Activated naive CD8-positive, alpha-beta T cell treated with anti-CD3 and anti-CD28 coated beads, Interleukin-2, amount 50 U/mL, for 24 hours (primary cell): Measurements from ENCODE around the gene TENM4.
"Not testable (repeated sequence)": the region's sequence is repeated elsewhere in the genome, so short reads cannot be mapped to it uniquely, and the experiment has no call there.

ENCODE experiments used
- ATAC-seq: fragments of 150-1000 bp; cut with Tn5 transposase; one replicate; pipeline ENCODE4 v1.10.0; 2021
- DNase-seq: peaks from one replicate; pipeline ENCODE4 v3.0.0; 2021
- H3K27ac Mint-ChIP-seq: one replicate; pipeline ENCODE4 v1.8.0; 2021; ENCODE audit warnings: mild to moderate bottlenecking, mixed read lengths
- H3K27me3 Mint-ChIP-seq: one replicate; pipeline ENCODE4 v1.8.0; 2021; ENCODE audit warnings: mixed read lengths
- H3K36me3 Mint-ChIP-seq: one replicate; pipeline ENCODE4 v1.8.0; 2021; ENCODE audit warnings: low read depth, mixed read lengths
- H3K4me1 Mint-ChIP-seq: one replicate; pipeline ENCODE4 v1.8.0; 2021; ENCODE audit warnings: mixed read lengths
- H3K4me3 Mint-ChIP-seq: one replicate; pipeline ENCODE4 v1.8.0; 2021; ENCODE audit warnings: mild to moderate bottlenecking, moderate library complexity, mixed read lengths
- H3K9me3 Mint-ChIP-seq: one replicate; pipeline ENCODE4 v1.8.0; 2021; ENCODE audit warnings: mixed read lengths

TENM4 gene

GRCh38 chr11:78906566-78906965 lies 534.3 kb downstream of the TENM4 start:
- no peaks in the 10 kb centered on the region for H3K4me1 Mint-ChIP-seq
- H3K9me3 Mint-ChIP-seq = no peaks in the 10 kb centered on the region
- ATAC-seq = no peak
- H3K4me3 Mint-ChIP-seq = no peak overlapping the region
- no peak overlapping the region for H3K27ac Mint-ChIP-seq
- H3K36me3 Mint-ChIP-seq = no peaks in the 10 kb centered on the region
- H3K27me3 Mint-ChIP-seq = peaks cover 4% of the 10 kb centered on the region
- DNase-seq = no peak

DNA sequence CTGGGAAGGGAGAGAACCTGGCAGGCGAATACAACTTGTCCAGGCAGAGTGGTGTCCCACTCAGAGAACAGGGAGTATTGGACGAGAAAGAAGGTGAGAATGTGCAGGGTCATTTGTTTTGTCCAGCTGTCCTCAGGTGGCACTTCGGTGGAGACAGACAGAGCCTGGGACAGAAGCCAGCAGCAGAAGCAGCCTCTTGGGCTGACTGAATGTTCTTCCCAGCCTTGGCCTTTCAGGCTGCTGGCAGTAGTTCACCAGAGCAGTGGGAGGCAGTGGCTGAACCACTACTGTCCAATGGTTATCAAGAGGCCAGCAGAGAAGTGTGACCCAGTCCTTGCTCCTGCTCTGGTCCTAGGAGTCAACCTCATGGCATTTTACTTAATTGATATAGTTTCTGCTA lies 535.1 kb downstream of the TENM4 start:
- Mint-ChIP-seq H3K27ac (no peak overlapping the region), H3K4me3 (no peak overlapping the region), H3K36me3 (no peaks in the 10 kb centered on the region), H3K9me3 (no peaks in the 10 kb centered on the region), H3K4me1 (no peaks in the 10 kb centered on the region), H3K27me3 (peaks cover 6% of the 10 kb centered on the region)
- DNase-seq = no peak
- no peak for ATAC-seq

GRCh38 chr11:78902771-78903507 lies 537.9 kb downstream of the TENM4 start:
- ATAC-seq (no peak), DNase-seq (no peak)
- H3K36me3 Mint-ChIP-seq = no peaks in the 10 kb centered on the region
- no peak overlapping the region for H3K4me3 Mint-ChIP-seq
- no peak overlapping the region for H3K27ac Mint-ChIP-seq
- H3K4me1 Mint-ChIP-seq = no peaks in the 10 kb centered on the region
- H3K9me3 Mint-ChIP-seq = no peaks in the 10 kb centered on the region
- peaks cover 12% of the 10 kb centered on the region for H3K27me3 Mint-ChIP-seq

DNA sequence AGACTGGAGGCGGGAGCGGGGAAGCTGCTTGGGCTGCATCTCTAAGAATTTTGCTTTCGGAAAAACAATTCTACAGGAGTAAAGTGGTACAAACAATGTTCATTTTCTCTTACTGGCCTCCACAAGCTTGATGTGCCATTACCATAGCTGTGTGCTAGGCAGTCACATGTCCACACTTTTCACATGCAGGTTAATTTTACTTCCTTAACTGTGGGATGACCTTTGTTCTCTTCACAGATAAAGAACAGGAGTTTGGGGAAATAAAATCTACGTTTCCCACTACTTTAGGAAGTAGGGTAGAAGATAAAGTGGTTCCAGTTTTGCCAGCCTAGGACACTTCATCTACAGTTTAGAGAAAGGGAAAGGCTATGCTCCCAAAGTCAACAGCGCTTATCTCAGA lies 539.0 kb downstream of the TENM4 start:
- Mint-ChIP-seq H3K27ac (no peak overlapping the region), H3K36me3 (no peaks in the 10 kb centered on the region), H3K27me3 (peaks cover 9% of the 10 kb centered on the region), H3K9me3 (no peaks in the 10 kb centered on the region), H3K4me3 (no peak overlapping the region), H3K4me1 (no peaks in the 10 kb centered on the region)
- DNase-seq (no peak), ATAC-seq (no peak)

GRCh38 chr11:78898266-78898775 lies 542.5 kb downstream of the TENM4 start:
- Mint-ChIP-seq H3K4me1 (no peaks in the 10 kb centered on the region), H3K4me3 (no peak overlapping the region), H3K27ac (no peak overlapping the region), H3K36me3 (no peaks in the 10 kb centered on the region), H3K27me3 (peaks cover 9% of the 10 kb centered on the region), H3K9me3 (no peaks in the 10 kb centered on the region)
- DNase-seq (no peak), ATAC-seq (no peak)

- ATAC-seq (no peak), DNase-seq (no peak)
- Mint-ChIP-seq H3K4me1 (no peaks in the 10 kb centered on the region), H3K27me3 (no peaks in the 10 kb centered on the region), H3K27ac (no peak overlapping the region), H3K4me3 (no peak overlapping the region), H3K36me3 (no peaks in the 10 kb centered on the region), H3K9me3 (no peaks in the 10 kb centered on the region)
These were observed 546.8 kb downstream of the TENM4 start for GRCh38 chr11:78893996-78894395.

GRCh38 chr11:78889698-78890097 lies 551.1 kb downstream of the TENM4 start:
- no peak for ATAC-seq
- Mint-ChIP-seq H3K4me1 (no peaks in the 10 kb centered on the region), H3K27me3 (peaks cover 2% of the 10 kb centered on the region), H3K36me3 (no peaks in the 10 kb centered on the region), H3K27ac (no peak overlapping the region), H3K9me3 (no peaks in the 10 kb centered on the region), H3K4me3 (no peak overlapping the region)
- DNase-seq = no peak

DNA sequence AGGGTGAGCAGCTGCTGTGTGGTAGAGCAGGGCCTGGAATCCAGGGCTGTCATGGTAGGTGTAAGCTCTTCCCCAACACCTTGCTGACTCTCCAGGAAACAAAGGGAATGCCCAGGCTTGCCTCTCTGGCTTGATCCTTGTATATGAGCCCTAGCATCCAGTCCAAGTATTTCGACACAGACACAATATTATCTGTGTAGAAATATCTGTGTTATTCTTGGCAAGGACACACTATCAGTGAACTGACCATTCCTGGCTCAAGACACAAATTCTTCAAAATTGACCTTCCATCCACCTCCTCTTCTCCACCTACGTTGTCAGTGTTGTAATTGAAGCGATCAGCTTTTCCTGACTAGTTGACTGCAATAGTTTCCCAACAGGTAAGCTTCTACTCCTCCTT lies 554.2 kb downstream of the TENM4 start:
- DNase-seq (no peak), ATAC-seq (no peak)

DNA sequence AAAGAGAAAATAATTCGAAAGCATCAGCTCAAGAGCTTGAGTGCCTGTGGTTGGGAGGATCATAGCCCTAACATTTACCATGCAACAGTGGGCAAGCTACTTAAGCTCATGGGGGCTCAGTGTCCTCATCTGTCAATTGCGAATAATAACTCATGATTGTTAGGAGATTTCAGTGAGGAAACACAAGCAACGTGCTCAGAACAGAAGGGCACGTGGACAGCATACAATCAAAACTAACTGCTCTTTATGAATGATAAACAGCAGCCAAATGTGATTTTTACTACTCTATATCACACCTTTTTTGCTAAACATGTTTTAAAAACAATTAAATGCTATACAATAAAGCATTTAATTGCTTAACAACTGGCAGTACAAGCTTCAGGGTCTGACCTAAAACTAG lies 556.1 kb downstream of the TENM4 start:
- ATAC-seq (no peak), DNase-seq (no peak)
- Mint-ChIP-seq H3K27me3 (peaks cover 2% of the 10 kb centered on the region), H3K36me3 (no peaks in the 10 kb centered on the region), H3K4me1 (no peaks in the 10 kb centered on the region), H3K4me3 (no peak overlapping the region), H3K9me3 (no peaks in the 10 kb centered on the region), H3K27ac (no peak overlapping the region)

More for the DNA sequence above, 554.2 kb downstream of the TENM4 start:
- Mint-ChIP-seq H3K4me1 (no peaks in the 10 kb centered on the region), H3K9me3 (no peaks in the 10 kb centered on the region), H3K4me3 (no peak overlapping the region), H3K27ac (no peak overlapping the region), H3K27me3 (peaks cover 2% of the 10 kb centered on the region), H3K36me3 (no peaks in the 10 kb centered on the region)

DNA sequence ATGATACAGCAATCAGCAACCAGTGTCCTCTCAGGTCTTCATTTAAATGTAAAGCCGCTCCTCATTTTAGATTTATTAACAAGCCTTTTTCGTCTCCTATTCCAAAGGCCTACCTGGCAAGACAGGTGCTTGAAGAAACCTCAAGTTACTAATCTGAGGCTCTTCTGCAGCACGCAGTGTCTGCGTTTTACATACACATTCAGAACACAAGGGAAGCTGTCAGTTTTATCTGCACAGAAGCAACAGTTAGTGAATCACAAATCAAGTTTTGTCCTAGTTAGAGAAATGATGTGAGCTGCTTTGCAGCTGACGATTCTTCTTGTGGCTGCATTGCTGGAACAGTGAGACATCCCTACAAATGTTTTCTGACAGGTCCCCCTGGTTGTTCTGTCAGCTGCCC lies 557.3 kb downstream of the TENM4 start:
- peaks cover 2% of the 10 kb centered on the region for H3K27me3 Mint-ChIP-seq
- ATAC-seq (no peak), DNase-seq (no peak)
- no peak overlapping the region for H3K4me3 Mint-ChIP-seq
- H3K9me3 Mint-ChIP-seq = no peaks in the 10 kb centered on the region
- H3K36me3 Mint-ChIP-seq = no peaks in the 10 kb centered on the region
- no peak overlapping the region for H3K27ac Mint-ChIP-seq
- H3K4me1 Mint-ChIP-seq = no peaks in the 10 kb centered on the region

DNA sequence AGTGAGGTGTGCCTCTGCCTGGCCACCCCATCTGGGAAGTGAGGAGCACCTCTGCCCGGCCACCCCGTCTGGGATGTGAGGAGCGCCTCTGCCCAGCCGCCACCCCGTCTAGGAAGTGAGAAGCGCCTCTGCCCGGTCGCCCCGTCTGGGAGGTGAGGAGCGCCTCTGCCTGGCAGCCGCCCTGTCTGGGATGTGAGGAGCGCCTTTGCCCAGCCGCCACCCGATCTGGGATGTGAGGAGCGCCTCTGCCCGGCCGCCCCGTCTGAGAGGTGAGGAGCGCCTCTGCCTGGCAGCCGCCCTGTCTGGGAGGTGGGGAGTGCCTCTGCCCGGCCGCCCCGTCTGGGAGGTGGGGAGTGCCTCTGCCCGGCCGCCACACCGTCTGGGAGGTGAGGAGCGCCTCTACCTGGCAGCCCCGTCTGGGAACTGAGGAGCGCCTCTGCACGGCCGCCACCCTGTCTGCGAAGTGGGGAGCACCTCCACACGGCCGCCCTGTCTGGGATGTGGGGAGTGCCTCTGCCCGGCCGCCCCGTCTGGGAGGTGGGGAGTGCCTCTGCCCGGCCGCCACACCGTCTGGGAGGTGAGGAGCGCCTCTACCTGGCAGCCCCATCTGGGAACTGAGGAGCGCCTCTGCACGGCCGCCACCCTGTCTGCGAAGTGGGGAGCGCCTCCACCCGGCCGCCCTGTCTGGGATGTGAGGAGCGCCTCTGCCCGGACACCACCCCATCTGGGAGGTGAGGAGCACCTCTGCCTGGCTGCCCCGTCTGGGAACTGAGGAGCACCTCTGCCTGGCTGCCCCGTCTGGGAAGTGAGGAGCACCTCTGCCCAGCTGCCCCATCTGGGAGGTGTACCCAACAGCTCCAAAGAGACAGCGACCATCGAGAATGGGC lies 561.5 kb downstream of the TENM4 start:
- not testable (repeated sequence) for H3K4me1 Mint-ChIP-seq, ATAC-seq, H3K27ac Mint-ChIP-seq, H3K9me3 Mint-ChIP-seq, H3K27me3 Mint-ChIP-seq, DNase-seq, H3K36me3 Mint-ChIP-seq, H3K4me3 Mint-ChIP-seq

DNA sequence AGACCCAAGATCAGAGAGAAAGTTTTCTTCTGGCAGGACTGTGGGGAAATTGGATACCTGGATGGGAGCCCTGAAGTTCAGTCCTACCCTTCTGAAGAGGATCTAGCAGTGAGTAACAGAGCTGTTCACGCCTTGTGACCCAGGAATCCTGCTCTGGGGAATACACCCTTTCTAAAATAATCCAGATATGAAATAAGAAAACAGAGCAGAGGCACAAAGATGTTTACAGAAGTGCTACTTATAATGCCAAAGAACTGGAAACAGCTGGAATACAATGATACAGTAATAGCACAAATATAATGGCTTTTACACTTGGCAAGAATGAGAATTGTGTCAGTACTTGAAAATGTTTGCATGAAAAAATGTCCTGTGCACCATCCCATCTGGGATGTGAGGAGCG lies 562.2 kb downstream of the TENM4 start:
- peaks cover 8% of the 10 kb centered on the region for H3K9me3 Mint-ChIP-seq
- no peaks in the 10 kb centered on the region for H3K36me3 Mint-ChIP-seq
- no peak overlapping the region for H3K4me3 Mint-ChIP-seq
- peaks cover 2% of the 10 kb centered on the region for H3K27me3 Mint-ChIP-seq
- ATAC-seq (no peak), DNase-seq (no peak)
- H3K4me1 Mint-ChIP-seq = no peaks in the 10 kb centered on the region
- no peak overlapping the region for H3K27ac Mint-ChIP-seq

GRCh38 chr11:78876676-78877075 lies 564.2 kb downstream of the TENM4 start:
- no peak for ATAC-seq
- Mint-ChIP-seq H3K9me3 (peaks cover 8% of the 10 kb centered on the region), H3K27me3 (peaks cover 4% of the 10 kb centered on the region), H3K4me3 (no peak overlapping the region), H3K27ac (no peak overlapping the region), H3K4me1 (no peaks in the 10 kb centered on the region), H3K36me3 (no peaks in the 10 kb centered on the region)
- no peak for DNase-seq

DNA sequence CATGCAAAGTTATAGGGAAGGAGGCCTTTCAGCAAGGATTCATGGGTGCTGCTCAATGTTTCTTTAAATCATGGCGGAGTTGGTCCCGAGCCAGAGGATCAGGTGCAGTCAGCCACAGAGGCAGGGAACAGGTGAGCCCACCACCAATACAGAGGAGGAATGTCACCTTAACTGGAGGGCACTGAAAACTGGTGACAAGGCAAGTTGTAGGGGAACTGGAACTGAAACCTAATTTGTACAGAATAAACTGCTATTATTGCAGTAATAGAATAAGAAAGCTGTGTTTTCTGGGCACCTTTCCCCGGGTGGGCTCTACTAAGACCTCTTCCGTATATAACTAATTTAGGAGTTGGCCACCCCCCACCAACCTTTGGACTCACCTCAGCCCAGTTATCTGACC lies 570.2 kb downstream of the TENM4 start:
- H3K36me3 Mint-ChIP-seq = no peaks in the 10 kb centered on the region

GRCh38 chr11:78869293-78869692 lies 571.5 kb downstream of the TENM4 start:
- Mint-ChIP-seq H3K27ac (no peak overlapping the region), H3K4me3 (no peak overlapping the region), H3K27me3 (peaks cover 9% of the 10 kb centered on the region), H3K36me3 (no peaks in the 10 kb centered on the region), H3K4me1 (no peaks in the 10 kb centered on the region), H3K9me3 (no peaks in the 10 kb centered on the region)
- DNase-seq (no peak), ATAC-seq (no peak)

More for the DNA sequence above, 570.2 kb downstream of the TENM4 start:
- no peaks in the 10 kb centered on the region for H3K4me1 Mint-ChIP-seq
- H3K9me3 Mint-ChIP-seq = no peaks in the 10 kb centered on the region
- H3K27ac Mint-ChIP-seq = no peak overlapping the region
- no peak for DNase-seq
- H3K4me3 Mint-ChIP-seq = no peak overlapping the region
- H3K27me3 Mint-ChIP-seq = peaks cover 9% of the 10 kb centered on the region
- no peak for ATAC-seq
